PC-9 (cell line): ENCODE data around the gene QRFPR.

Source experiments
- EZH2 ChIP-seq: fragments of 200-600 bp; sonication (generic); IDR thresholded peaks from 2 replicates; pipeline ENCODE4 v1.8.0; 2017; ENCODE audit warnings: antibody characterized with exemption, low read depth
- TF ChIP-seq, protein P1 (sequence below): fragments of 200-600 bp; sonication (generic); conservative IDR thresholded peaks from 2 replicates; pipeline ENCODE4 v1.6.1; 2017; ENCODE audit warnings: mixed run types, antibody characterized with exemption, mild to moderate bottlenecking, moderate library complexity

DNA sequence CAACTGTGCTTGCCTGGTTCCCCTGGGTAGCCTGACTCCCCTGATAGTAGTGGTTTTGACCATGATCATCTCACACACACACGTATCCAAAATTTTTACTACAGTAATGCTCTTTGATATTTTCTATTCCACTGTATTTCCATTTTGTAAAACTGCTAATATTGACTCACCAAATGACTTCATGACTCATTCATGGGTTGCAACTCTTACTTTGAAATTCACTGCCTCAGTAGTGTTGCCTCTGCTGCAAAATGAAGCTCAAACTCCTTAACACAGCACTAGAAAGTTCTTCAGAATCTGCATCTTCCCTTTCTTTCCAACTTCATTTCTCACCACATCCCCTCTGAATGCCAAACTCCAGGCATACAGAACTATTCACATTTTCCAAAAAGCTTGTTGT lies 20.3 kb downstream of the QRFPR start:
- TF ChIP-seq, protein P1, sequence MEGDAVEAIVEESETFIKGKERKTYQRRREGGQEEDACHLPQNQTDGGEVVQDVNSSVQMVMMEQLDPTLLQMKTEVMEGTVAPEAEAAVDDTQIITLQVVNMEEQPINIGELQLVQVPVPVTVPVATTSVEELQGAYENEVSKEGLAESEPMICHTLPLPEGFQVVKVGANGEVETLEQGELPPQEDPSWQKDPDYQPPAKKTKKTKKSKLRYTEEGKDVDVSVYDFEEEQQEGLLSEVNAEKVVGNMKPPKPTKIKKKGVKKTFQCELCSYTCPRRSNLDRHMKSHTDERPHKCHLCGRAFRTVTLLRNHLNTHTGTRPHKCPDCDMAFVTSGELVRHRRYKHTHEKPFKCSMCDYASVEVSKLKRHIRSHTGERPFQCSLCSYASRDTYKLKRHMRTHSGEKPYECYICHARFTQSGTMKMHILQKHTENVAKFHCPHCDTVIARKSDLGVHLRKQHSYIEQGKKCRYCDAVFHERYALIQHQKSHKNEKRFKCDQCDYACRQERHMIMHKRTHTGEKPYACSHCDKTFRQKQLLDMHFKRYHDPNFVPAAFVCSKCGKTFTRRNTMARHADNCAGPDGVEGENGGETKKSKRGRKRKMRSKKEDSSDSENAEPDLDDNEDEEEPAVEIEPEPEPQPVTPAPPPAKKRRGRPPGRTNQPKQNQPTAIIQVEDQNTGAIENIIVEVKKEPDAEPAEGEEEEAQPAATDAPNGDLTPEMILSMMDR: no peak
- no peak for TF ChIP-seq EZH2
